Astrocyte (in vitro differentiated cells and primary cell): ENCODE data around the gene DDIAS. TPM values are rescaled to one million over a fixed set of nuclear protein-coding genes. Genes with fewer than 3 reads are reported as not detected.
A peak's percentile ranks its signal among the peaks of the same experiment; 100 is the strongest.

Experiments
- DNase-seq: peaks from one replicate; pipeline ENCODE4 v3.0.0-alpha.2; 2010; ENCODE audit warnings: low read depth
- FAIRE-seq: peaks from 2 replicates; lab custom pipeline; 2011; peaks lifted over from hg19 to GRCh38; lab: Jason Lieb, UNC
- H2AFZ ChIP-seq: 2 replicates; pipeline ENCODE4 v1.6.0; 2012; ENCODE audit warnings: low read depth, low read length, inconsistent platforms
- H3K27ac ChIP-seq: 2 replicates; pipeline ENCODE4 v1.5.1; 2011; ENCODE audit warnings: low read depth, low read length, inconsistent platforms
- H3K27me3 ChIP-seq: 2 replicates; pipeline ENCODE4 v1.6.0; 2011; ENCODE audit warnings: low read length, inconsistent platforms; ENCODE audit not compliant: insufficient read depth
- H3K36me3 ChIP-seq: 2 replicates; pipeline ENCODE4 v1.5.1; 2011; ENCODE audit warnings: low read length, inconsistent platforms; ENCODE audit not compliant: insufficient read depth
- H3K4me1 ChIP-seq: 2 replicates; pipeline ENCODE4 v1.5.1; 2011; ENCODE audit warnings: low read length, inconsistent platforms; ENCODE audit not compliant: insufficient read depth
- H3K4me2 ChIP-seq: 2 replicates; pipeline ENCODE4 v1.6.0; 2012; ENCODE audit warnings: low read length, inconsistent platforms
- H3K4me3 ChIP-seq: 2 replicates; pipeline ENCODE4 v1.5.1; 2011; ENCODE audit warnings: low read depth, mild to moderate bottlenecking, low read length, inconsistent platforms; ENCODE audit not compliant: insufficient read depth
- H3K79me2 ChIP-seq: 2 replicates; pipeline ENCODE4 v1.6.0; 2012; ENCODE audit warnings: mild to moderate bottlenecking, low read length, inconsistent platforms; ENCODE audit not compliant: insufficient read depth
- H3K9ac ChIP-seq: 2 replicates; pipeline ENCODE4 v1.6.0; 2012; ENCODE audit warnings: mild to moderate bottlenecking, low read length, inconsistent platforms
- H3K9me3 ChIP-seq: 2 replicates; pipeline ENCODE4 v1.5.1; 2012; ENCODE audit warnings: low read depth, mild to moderate bottlenecking, low read length, inconsistent platforms; ENCODE audit not compliant: insufficient read depth
- H4K20me1 ChIP-seq: 2 replicates; pipeline ENCODE4 v1.6.0; 2012; ENCODE audit warnings: low read length, inconsistent platforms; ENCODE audit not compliant: insufficient read depth
- H3K27ac Mint-ChIP-seq: one replicate; pipeline ENCODE4 v1.8.0; 2021; ENCODE audit warnings: mild to moderate bottlenecking, mixed read lengths; ENCODE audit not compliant: unreplicated experiment
- H3K27me3 Mint-ChIP-seq: one replicate; pipeline ENCODE4 v1.8.0; 2021; ENCODE audit warnings: low read depth, mixed read lengths; ENCODE audit not compliant: unreplicated experiment
- H3K36me3 Mint-ChIP-seq: one replicate; pipeline ENCODE4 v1.8.0; 2021; ENCODE audit warnings: low read depth, mixed read lengths; ENCODE audit not compliant: unreplicated experiment
- H3K4me1 Mint-ChIP-seq: one replicate; pipeline ENCODE4 v1.8.0; 2021; ENCODE audit warnings: low read depth, mixed read lengths; ENCODE audit not compliant: unreplicated experiment
- H3K4me3 Mint-ChIP-seq: one replicate; pipeline ENCODE4 v1.8.0; 2021; ENCODE audit warnings: mild to moderate bottlenecking, moderate library complexity, mixed read lengths; ENCODE audit not compliant: unreplicated experiment
- H3K9me3 Mint-ChIP-seq: one replicate; pipeline ENCODE4 v1.8.0; 2021; ENCODE audit warnings: mild to moderate bottlenecking, mixed read lengths; ENCODE audit not compliant: unreplicated experiment
- EZH2 ChIP-seq: IDR thresholded peaks from 2 replicates; pipeline ENCODE4 v1.6.1; 2012; ENCODE audit warnings: mild to moderate bottlenecking, low read length, inconsistent platforms; ENCODE audit not compliant: insufficient read depth
- total RNA-seq: library from RNA; stranded (reverse); gene quantifications from 2 replicates; pipeline ENCODE4 v1.2.1, GENCODE V29; 2021
- TF ChIP-seq, protein P1 (sequence below): IDR thresholded peaks from 2 replicates; pipeline ENCODE4 v1.5.1; 2011; ENCODE audit warnings: low read depth, mild to moderate bottlenecking, inconsistent platforms, low read length, moderate library complexity; ENCODE audit not compliant: insufficient read depth

Gene DDIAS
- total RNA-seq, 1 donor from 2014 or later, result 4.0 TPM

DNA sequence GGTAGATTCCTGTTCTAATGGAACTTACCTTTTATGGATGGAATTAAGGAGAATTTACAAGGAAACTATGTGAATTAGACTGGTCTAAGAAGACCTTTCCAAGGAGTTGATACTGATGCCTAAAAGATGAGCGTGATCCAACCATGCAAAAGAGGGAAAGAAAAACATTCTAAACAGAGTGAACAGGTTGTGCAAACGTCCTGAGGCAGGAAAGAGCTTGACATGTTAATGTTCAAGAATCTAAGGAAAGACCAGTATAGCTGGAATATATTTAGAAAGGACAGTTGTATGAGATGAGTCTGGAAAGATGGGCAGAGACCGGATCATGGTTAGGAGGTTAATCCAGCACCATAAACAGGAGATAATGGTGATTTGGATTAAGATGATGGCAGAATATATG lies 1.3 kb downstream of the DDIAS start:
- Histone ChIP-seq H3K27ac (no peak overlapping the region), H3K4me2 (peak overlapping the region; percentile 90), H3K79me2 (peaks cover 35% of the 10 kb centered on the region), H3K36me3 (no peaks in the 10 kb centered on the region), H3K4me3 (no peak overlapping the region), H2AFZ (no peak overlapping the region), H3K4me1 (peaks cover 14% of the 10 kb centered on the region), H4K20me1 (peaks cover 3% of the 10 kb centered on the region), H3K9me3 (no peaks in the 10 kb centered on the region), H3K27me3 (no peaks in the 10 kb centered on the region), H3K9ac (no peak overlapping the region)
- FAIRE-seq (no peak), DNase-seq (no peak)
- Mint-ChIP-seq H3K27ac (no peak overlapping the region), H3K4me1 (peaks cover 8% of the 10 kb centered on the region), H3K9me3 (no peaks in the 10 kb centered on the region), H3K27me3 (no peaks in the 10 kb centered on the region), H3K4me3 (peak overlapping the region; percentile 22), H3K36me3 (no peaks in the 10 kb centered on the region)
- TF ChIP-seq, protein P1, sequence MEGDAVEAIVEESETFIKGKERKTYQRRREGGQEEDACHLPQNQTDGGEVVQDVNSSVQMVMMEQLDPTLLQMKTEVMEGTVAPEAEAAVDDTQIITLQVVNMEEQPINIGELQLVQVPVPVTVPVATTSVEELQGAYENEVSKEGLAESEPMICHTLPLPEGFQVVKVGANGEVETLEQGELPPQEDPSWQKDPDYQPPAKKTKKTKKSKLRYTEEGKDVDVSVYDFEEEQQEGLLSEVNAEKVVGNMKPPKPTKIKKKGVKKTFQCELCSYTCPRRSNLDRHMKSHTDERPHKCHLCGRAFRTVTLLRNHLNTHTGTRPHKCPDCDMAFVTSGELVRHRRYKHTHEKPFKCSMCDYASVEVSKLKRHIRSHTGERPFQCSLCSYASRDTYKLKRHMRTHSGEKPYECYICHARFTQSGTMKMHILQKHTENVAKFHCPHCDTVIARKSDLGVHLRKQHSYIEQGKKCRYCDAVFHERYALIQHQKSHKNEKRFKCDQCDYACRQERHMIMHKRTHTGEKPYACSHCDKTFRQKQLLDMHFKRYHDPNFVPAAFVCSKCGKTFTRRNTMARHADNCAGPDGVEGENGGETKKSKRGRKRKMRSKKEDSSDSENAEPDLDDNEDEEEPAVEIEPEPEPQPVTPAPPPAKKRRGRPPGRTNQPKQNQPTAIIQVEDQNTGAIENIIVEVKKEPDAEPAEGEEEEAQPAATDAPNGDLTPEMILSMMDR, result no peak
- TF ChIP-seq EZH2, result no peak

DNA sequence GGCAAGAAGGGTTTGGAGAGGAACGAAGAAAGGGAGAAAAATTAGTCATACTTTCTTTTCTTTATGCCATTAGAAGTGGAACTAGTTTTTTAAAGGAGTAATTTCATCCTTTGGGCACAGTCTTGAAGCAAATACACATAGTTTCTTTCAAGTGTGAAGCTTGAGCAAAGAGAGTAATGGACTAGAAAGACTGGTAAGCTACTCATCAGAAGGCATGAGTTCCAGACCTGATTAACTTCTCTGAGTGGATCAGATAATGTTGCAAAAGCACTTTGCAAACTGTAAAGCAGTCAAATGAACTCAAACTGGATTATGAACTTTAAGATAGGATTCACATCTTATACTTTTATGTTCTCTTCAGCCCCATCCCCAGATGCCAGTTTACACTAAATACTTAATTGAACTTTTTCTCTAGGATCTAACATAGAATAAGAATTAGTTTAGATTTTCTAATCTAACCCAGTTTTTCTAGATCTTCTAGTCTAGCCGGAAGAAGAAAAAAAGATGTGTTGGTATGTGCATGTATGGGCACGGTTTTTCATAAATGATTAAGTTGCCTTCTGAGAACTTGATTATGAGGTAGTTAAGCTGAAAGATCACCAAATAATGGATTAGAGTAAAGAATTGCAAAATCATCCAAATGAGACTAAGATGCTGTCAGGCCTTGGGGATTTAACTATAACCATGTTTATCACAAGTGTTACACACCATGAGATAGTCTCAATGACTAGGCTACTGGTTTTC lies 2.5 kb downstream of the DDIAS start:
- peaks cover 3% of the 10 kb centered on the region for H4K20me1 ChIP-seq
- H3K4me2 ChIP-seq, result no peak overlapping the region
- TF ChIP-seq, protein P1, result no peak
- no peak for TF ChIP-seq EZH2
- no peaks in the 10 kb centered on the region for H3K36me3 ChIP-seq
- no peak for DNase-seq
- H3K27me3 Mint-ChIP-seq, result no peaks in the 10 kb centered on the region
- H3K27me3 ChIP-seq, result no peaks in the 10 kb centered on the region
- peaks cover 13% of the 10 kb centered on the region for H3K4me1 Mint-ChIP-seq
- no peak overlapping the region for H3K4me3 Mint-ChIP-seq
- no peak overlapping the region for H3K27ac Mint-ChIP-seq
- no peaks in the 10 kb centered on the region for H3K36me3 Mint-ChIP-seq
- peaks cover 42% of the 10 kb centered on the region for H3K79me2 ChIP-seq
- no peak overlapping the region for H3K9ac ChIP-seq
- H3K27ac ChIP-seq, result no peak overlapping the region
- no peak for FAIRE-seq
- H2AFZ ChIP-seq, result no peak overlapping the region
- no peaks in the 10 kb centered on the region for H3K9me3 Mint-ChIP-seq
- no peak overlapping the region for H3K4me3 ChIP-seq
- peaks cover 14% of the 10 kb centered on the region for H3K4me1 ChIP-seq
- H3K9me3 ChIP-seq, result no peaks in the 10 kb centered on the region

DNA sequence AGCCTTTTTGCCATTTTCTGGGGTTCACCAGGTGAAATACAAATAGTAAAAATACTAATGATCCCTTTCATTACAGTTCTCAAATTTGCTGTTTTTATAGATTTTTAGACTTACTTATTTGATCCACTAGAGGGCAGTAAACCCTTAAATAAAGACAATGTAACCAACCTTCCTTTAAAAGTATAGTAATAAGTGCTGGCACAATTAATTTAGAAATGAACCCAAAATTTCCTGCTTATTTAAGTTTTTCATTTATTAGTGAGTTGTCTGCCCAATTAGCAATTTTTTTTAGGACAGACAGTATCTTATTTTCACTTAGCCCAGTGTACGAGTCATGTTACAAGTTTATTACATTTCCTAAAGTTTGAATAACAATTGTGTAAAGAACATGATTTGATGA lies 4.7 kb downstream of the DDIAS start:
- no peak overlapping the region for H3K4me2 ChIP-seq
- no peaks in the 10 kb centered on the region for H3K9me3 ChIP-seq
- DNase-seq (peak; percentile 8), FAIRE-seq (no peak)
- H3K27ac Mint-ChIP-seq, result no peak overlapping the region
- H3K36me3 ChIP-seq, result no peaks in the 10 kb centered on the region
- H3K4me1 ChIP-seq, result peaks cover 4% of the 10 kb centered on the region
- H3K4me3 Mint-ChIP-seq, result peak overlapping the region; percentile 41
- H3K9me3 Mint-ChIP-seq, result no peaks in the 10 kb centered on the region
- peaks cover 41% of the 10 kb centered on the region for H3K79me2 ChIP-seq
- H3K9ac ChIP-seq, result no peak overlapping the region
- peaks cover 13% of the 10 kb centered on the region for H3K4me1 Mint-ChIP-seq
- no peaks in the 10 kb centered on the region for H3K27me3 ChIP-seq
- no peaks in the 10 kb centered on the region for H3K27me3 Mint-ChIP-seq
- TF ChIP-seq, protein P1, result peak; percentile 38
- no peak for TF ChIP-seq EZH2
- H3K4me3 ChIP-seq, result no peak overlapping the region
- H4K20me1 ChIP-seq, result no peaks in the 10 kb centered on the region
- H3K27ac ChIP-seq, result no peak overlapping the region
- H2AFZ ChIP-seq, result no peak overlapping the region
- no peaks in the 10 kb centered on the region for H3K36me3 Mint-ChIP-seq
